Dendritic cell treated with granulocyte-macrophage colony-stimulating factor and Interleukin-4, amounts not matched to agents 40 ng/mL and 50 ng/mL, for 4 days (primary cell): ENCODE data around the gene PLD5.
"Not testable (repeated sequence)": the region's sequence is repeated elsewhere in the genome, so short reads cannot be mapped to it uniquely, and the experiment has no call there.

Source experiments
- H3K27ac Mint-ChIP-seq: one replicate; pipeline ENCODE4 v1.8.0; 2022; ENCODE audit warnings: mild to moderate bottlenecking, mixed read lengths
- H3K27me3 Mint-ChIP-seq: one replicate; pipeline ENCODE4 v1.8.0; 2022; ENCODE audit warnings: mild to moderate bottlenecking, mixed read lengths
- H3K36me3 Mint-ChIP-seq: one replicate; pipeline ENCODE4 v1.8.0; 2022; ENCODE audit warnings: low read depth, mixed read lengths
- H3K4me1 Mint-ChIP-seq: one replicate; pipeline ENCODE4 v1.8.0; 2022; ENCODE audit warnings: low read depth, mixed read lengths
- H3K4me3 Mint-ChIP-seq: one replicate; pipeline ENCODE4 v1.8.0; 2022; ENCODE audit warnings: mild to moderate bottlenecking, moderate library complexity, mixed read lengths
- H3K9me3 Mint-ChIP-seq: one replicate; pipeline ENCODE4 v1.8.0; 2022; ENCODE audit warnings: mixed read lengths
- intact Hi-C: fragments of 100-400 bp; cut with micrococcal nuclease; formaldehyde crosslinking; loops from one replicate; pipeline ENCODE4 v1.15.0; 2022

The PLD5 gene

GRCh38 chr1:242214455-242214854 is 310.0 kb downstream of the PLD5 start:
- H3K27me3 Mint-ChIP-seq, intact Hi-C loops, H3K4me1 Mint-ChIP-seq, H3K36me3 Mint-ChIP-seq, H3K4me3 Mint-ChIP-seq, H3K27ac Mint-ChIP-seq: not testable (repeated sequence)
- H3K9me3 Mint-ChIP-seq = peaks cover 18% of the 10 kb centered on the region

- H3K27me3 Mint-ChIP-seq, H3K4me1 Mint-ChIP-seq, intact Hi-C loops, H3K36me3 Mint-ChIP-seq, H3K27ac Mint-ChIP-seq, H3K4me3 Mint-ChIP-seq: not testable (repeated sequence)
- H3K9me3 Mint-ChIP-seq = peaks cover 18% of the 10 kb centered on the region
These were observed 311.5 kb downstream of the PLD5 start for GRCh38 chr1:242212961-242213360.

GRCh38 chr1:242212401-242212800 is 312.1 kb downstream of the PLD5 start:
- intact Hi-C loops = no loop called here
- H3K36me3 Mint-ChIP-seq = no peaks in the 10 kb centered on the region
- H3K4me3 Mint-ChIP-seq = no peak overlapping the region
- no peaks in the 10 kb centered on the region for H3K4me1 Mint-ChIP-seq
- H3K27ac Mint-ChIP-seq = no peak overlapping the region
- H3K27me3 Mint-ChIP-seq = no peaks in the 10 kb centered on the region
- H3K9me3 Mint-ChIP-seq = peaks cover 18% of the 10 kb centered on the region

- no peaks in the 10 kb centered on the region for H3K4me1 Mint-ChIP-seq
- no peak overlapping the region for H3K27ac Mint-ChIP-seq
- H3K9me3 Mint-ChIP-seq = peaks cover 14% of the 10 kb centered on the region
- H3K36me3 Mint-ChIP-seq = no peaks in the 10 kb centered on the region
- intact Hi-C loops = no loop called here
- no peaks in the 10 kb centered on the region for H3K27me3 Mint-ChIP-seq
- no peak overlapping the region for H3K4me3 Mint-ChIP-seq
These were observed 313.1 kb downstream of the PLD5 start for GRCh38 chr1:242211254-242212022.

GRCh38 chr1:242210316-242210715 is 314.2 kb downstream of the PLD5 start:
- H3K27ac Mint-ChIP-seq, intact Hi-C loops, H3K9me3 Mint-ChIP-seq, H3K4me1 Mint-ChIP-seq, H3K36me3 Mint-ChIP-seq, H3K4me3 Mint-ChIP-seq, H3K27me3 Mint-ChIP-seq: not testable (repeated sequence)

- intact Hi-C loops = no loop called here
- Mint-ChIP-seq H3K9me3 (no peaks in the 10 kb centered on the region), H3K27me3 (no peaks in the 10 kb centered on the region), H3K27ac (no peak overlapping the region), H3K4me1 (no peaks in the 10 kb centered on the region), H3K4me3 (no peak overlapping the region), H3K36me3 (no peaks in the 10 kb centered on the region)
These were observed 315.4 kb downstream of the PLD5 start for GRCh38 chr1:242209063-242209462.

- no peak overlapping the region for H3K4me3 Mint-ChIP-seq
- H3K9me3 Mint-ChIP-seq = no peaks in the 10 kb centered on the region
- intact Hi-C loops = no loop called here
- no peaks in the 10 kb centered on the region for H3K27me3 Mint-ChIP-seq
- no peaks in the 10 kb centered on the region for H3K36me3 Mint-ChIP-seq
- H3K4me1 Mint-ChIP-seq = no peaks in the 10 kb centered on the region
- no peak overlapping the region for H3K27ac Mint-ChIP-seq
These were observed 316.5 kb downstream of the PLD5 start for GRCh38 chr1:242208021-242208420.

GRCh38 chr1:242206994-242207393 is 317.5 kb downstream of the PLD5 start:
- H3K36me3 Mint-ChIP-seq = no peaks in the 10 kb centered on the region

GRCh38 chr1:242205622-242206489 is 318.6 kb downstream of the PLD5 start:
- Mint-ChIP-seq H3K9me3 (no peaks in the 10 kb centered on the region), H3K36me3 (no peaks in the 10 kb centered on the region), H3K4me1 (no peaks in the 10 kb centered on the region), H3K27me3 (no peaks in the 10 kb centered on the region), H3K4me3 (no peak overlapping the region), H3K27ac (no peak overlapping the region)
- intact Hi-C loops = no loop called here

More at GRCh38 chr1:242206994-242207393, 317.5 kb downstream of the PLD5 start:
- Mint-ChIP-seq H3K4me3 (no peak overlapping the region), H3K4me1 (no peaks in the 10 kb centered on the region), H3K9me3 (no peaks in the 10 kb centered on the region), H3K27me3 (no peaks in the 10 kb centered on the region), H3K27ac (no peak overlapping the region)
- intact Hi-C loops = no loop called here

GRCh38 chr1:242203262-242203661 is 321.2 kb downstream of the PLD5 start:
- no peaks in the 10 kb centered on the region for H3K27me3 Mint-ChIP-seq
- H3K36me3 Mint-ChIP-seq = no peaks in the 10 kb centered on the region
- no peak overlapping the region for H3K27ac Mint-ChIP-seq
- H3K4me3 Mint-ChIP-seq = no peak overlapping the region
- intact Hi-C loops = no loop called here
- no peaks in the 10 kb centered on the region for H3K9me3 Mint-ChIP-seq
- no peaks in the 10 kb centered on the region for H3K4me1 Mint-ChIP-seq

- Mint-ChIP-seq H3K27ac (no peak overlapping the region), H3K4me1 (no peaks in the 10 kb centered on the region), H3K36me3 (no peaks in the 10 kb centered on the region), H3K4me3 (no peak overlapping the region), H3K9me3 (no peaks in the 10 kb centered on the region), H3K27me3 (no peaks in the 10 kb centered on the region)
- intact Hi-C loops = no loop called here
These were observed 323.4 kb downstream of the PLD5 start for GRCh38 chr1:242201090-242201489.

GRCh38 chr1:242199776-242200458 is 324.6 kb downstream of the PLD5 start:
- Mint-ChIP-seq H3K36me3 (no peaks in the 10 kb centered on the region), H3K27me3 (no peaks in the 10 kb centered on the region), H3K27ac (no peak overlapping the region), H3K9me3 (no peaks in the 10 kb centered on the region), H3K4me1 (no peaks in the 10 kb centered on the region), H3K4me3 (no peak overlapping the region)
- intact Hi-C loops = no loop called here

GRCh38 chr1:242197907-242198820 is 326.3 kb downstream of the PLD5 start:
- Mint-ChIP-seq H3K9me3 (no peaks in the 10 kb centered on the region), H3K27ac (no peak overlapping the region), H3K36me3 (no peaks in the 10 kb centered on the region), H3K27me3 (no peaks in the 10 kb centered on the region), H3K4me3 (no peak overlapping the region), H3K4me1 (no peaks in the 10 kb centered on the region)
- intact Hi-C loops = no loop called here
